Loucy (cell line): Measurements from ENCODE around the gene HSF5.

Experiments
- H2AFZ ChIP-seq: fragments of 200-600 bp; sonication (generic); 2 replicates; pipeline ENCODE4 v1.6.0; 2016; ENCODE audit warnings: antibody characterized with exemption, mild to moderate bottlenecking, low read length, moderate library complexity
- H3F3A ChIP-seq: fragments of 200-600 bp; 2 replicates; pipeline ENCODE4 v1.6.0; 2016; ENCODE audit warnings: antibody characterized with exemption, low read depth, mild to moderate bottlenecking
- H3K27me3 ChIP-seq: fragments of 200-600 bp; sonication (generic); 2 replicates; pipeline ENCODE4 v1.6.1; 2014; ENCODE audit warnings: low read length, mild to moderate bottlenecking; ENCODE audit not compliant: insufficient read depth, poor library complexity, severe bottlenecking
- H3K36me3 ChIP-seq: fragments of 200-600 bp; sonication (generic); 2 replicates; pipeline ENCODE4 v1.6.1; 2016; ENCODE audit warnings: low read length; ENCODE audit not compliant: insufficient read depth
- H3K4me1 ChIP-seq: fragments of 200-600 bp; sonication (generic); 2 replicates; pipeline ENCODE4 v1.5.1; 2014; ENCODE audit warnings: low read length, mild to moderate bottlenecking; ENCODE audit not compliant: insufficient read depth, poor library complexity, severe bottlenecking
- H3K4me2 ChIP-seq: fragments of 200-600 bp; sonication (generic); 2 replicates; pipeline ENCODE4 v1.6.0; 2014; ENCODE audit warnings: antibody characterized with exemption, low read length, low read depth, mild to moderate bottlenecking; ENCODE audit not compliant: poor library complexity, severe bottlenecking
- H3K4me3 ChIP-seq: fragments of 200-600 bp; sonication (generic); 2 replicates; pipeline ENCODE4 v1.5.1; 2014; ENCODE audit warnings: low read length, mild to moderate bottlenecking, mixed read lengths; ENCODE audit not compliant: poor library complexity, severe bottlenecking
- H3K79me2 ChIP-seq: fragments of 200-600 bp; sonication (generic); 2 replicates; pipeline ENCODE4 v1.6.1; 2014; ENCODE audit warnings: low read length; ENCODE audit not compliant: insufficient read depth
- H3K9ac ChIP-seq: fragments of 200-600 bp; sonication (generic); 2 replicates; pipeline ENCODE4 v1.6.0; 2014; ENCODE audit warnings: mild to moderate bottlenecking, low read depth, low read length, moderate library complexity; ENCODE audit not compliant: poor library complexity, severe bottlenecking
- H3K9me2 ChIP-seq: fragments of 200-600 bp; sonication (generic); replicated peaks from 2 replicates; pipeline ENCODE4 v1.6.1; 2016; ENCODE audit warnings: low read depth, low read length, mixed read lengths
- H3K9me3 ChIP-seq: fragments of 200-600 bp; sonication (generic); 2 replicates; pipeline ENCODE4 v1.6.1; 2014; ENCODE audit warnings: mild to moderate bottlenecking, antibody characterized with exemption, low read length, low read depth; ENCODE audit not compliant: insufficient read depth
- H4K20me1 ChIP-seq: fragments of 200-600 bp; sonication (generic); 2 replicates; pipeline ENCODE4 v1.6.0; 2014; ENCODE audit warnings: antibody characterized with exemption, low read length, mild to moderate bottlenecking; ENCODE audit not compliant: insufficient read depth, poor library complexity, severe bottlenecking
- CTCF ChIP-seq: fragments of 200-600 bp; sonication (generic); conservative IDR thresholded peaks from 2 replicates; pipeline ENCODE4 v1.5.1; 2014; ENCODE audit warnings: mild to moderate bottlenecking, antibody characterized with exemption, low read length
- EZH2phosphoT487 ChIP-seq: fragments of 200-600 bp; IDR thresholded peaks from 2 replicates; pipeline ENCODE4 v1.6.1; 2018; ENCODE audit warnings: antibody characterized with exemption, mild to moderate bottlenecking, moderate library complexity, borderline replicate concordance

Gene HSF5

GRCh38 chr17:58447039-58447975, 40.9 kb downstream of the HSF5 start:
- no peak for TF ChIP-seq EZH2phosphoT487
- peak; percentile 97 for TF ChIP-seq CTCF
- Histone ChIP-seq H3K4me1 (no peaks in the 10 kb centered on the region), H2AFZ (no peak overlapping the region), H3K9me3 (no peaks in the 10 kb centered on the region), H3F3A (no peaks in the 10 kb centered on the region), H3K9ac (no peak overlapping the region), H3K27me3 (no peaks in the 10 kb centered on the region), H3K36me3 (no peaks in the 10 kb centered on the region), H3K4me2 (no peak overlapping the region), H4K20me1 (no peaks in the 10 kb centered on the region), H3K79me2 (no peaks in the 10 kb centered on the region), H3K4me3 (no peak overlapping the region), H3K9me2 (no peaks in the 10 kb centered on the region)

GRCh38 chr17:58446086-58446485, 42.1 kb downstream of the HSF5 start:
- Histone ChIP-seq H3K79me2 (no peaks in the 10 kb centered on the region), H3K9me2 (no peaks in the 10 kb centered on the region), H3F3A (no peaks in the 10 kb centered on the region), H4K20me1 (no peaks in the 10 kb centered on the region), H3K9me3 (no peaks in the 10 kb centered on the region), H2AFZ (no peak overlapping the region), H3K9ac (no peak overlapping the region), H3K4me2 (no peak overlapping the region), H3K36me3 (no peaks in the 10 kb centered on the region), H3K27me3 (no peaks in the 10 kb centered on the region), H3K4me3 (no peak overlapping the region), H3K4me1 (no peaks in the 10 kb centered on the region)
- no peak for TF ChIP-seq EZH2phosphoT487

- no peak overlapping the region for H2AFZ ChIP-seq
- no peaks in the 10 kb centered on the region for H3F3A ChIP-seq
- no peak overlapping the region for H3K4me3 ChIP-seq
- H3K4me1 ChIP-seq = no peaks in the 10 kb centered on the region
- H3K27me3 ChIP-seq = no peaks in the 10 kb centered on the region
- H3K9ac ChIP-seq = no peak overlapping the region
- no peaks in the 10 kb centered on the region for H3K79me2 ChIP-seq
- H3K4me2 ChIP-seq = no peak overlapping the region
- H3K36me3 ChIP-seq = no peaks in the 10 kb centered on the region
- no peaks in the 10 kb centered on the region for H4K20me1 ChIP-seq
- H3K9me3 ChIP-seq = no peaks in the 10 kb centered on the region
- H3K9me2 ChIP-seq = no peaks in the 10 kb centered on the region
- TF ChIP-seq CTCF (no peak), EZH2phosphoT487 (no peak)
These were observed 51.4 kb downstream of the HSF5 start for GRCh38 chr17:58436805-58437239.
